IMR-90 (cell line): ENCODE measurements around the gene PTK7. TPM values are rescaled to one million over a fixed set of nuclear protein-coding genes. Genes with fewer than 3 reads are reported as not detected.
A peak's percentile ranks its signal among the peaks of the same experiment; 100 is the strongest.

Source experiments
- ATAC-seq: fragments of 200-7000 bp; cut with Tn5 transposase; 2 replicates; pipeline ENCODE4 v1.9.1; 2020; ENCODE audit warnings: low read depth, mild to moderate bottlenecking, moderate library complexity
- BruUV-seq: library from RNA; stranded (reverse); fragments of 400-500 nt; replicated peaks from 2 replicates; lab custom pipeline; 2021; lab: Mats Ljungman, UMichigan
- CTCF ChIA-PET: fragments of 300-600 bp; formaldehyde crosslinking; extraction: SDS; loops from one replicate; lab custom pipeline; 2021; ENCODE audit warnings: antibody characterized with exemption; lab: Yijun Ruan, JAX
- POLR2A ChIA-PET: fragments of 300-600 bp; sonication (Branson Sonifier 250); formaldehyde crosslinking; loops from one replicate; lab custom pipeline; 2022; ENCODE audit warnings: antibody characterized with exemption; ENCODE audit not compliant: unreplicated experiment; lab: Charles Lee
- DNase-seq: peaks from one replicate; pipeline ENCODE4 v3.0.0; 2013
- H2AFZ ChIP-seq: replicated peaks from 2 replicates; pipeline ENCODE3; 2013; ENCODE audit warnings: low read length, mild to moderate bottlenecking; ENCODE audit not compliant: poor library complexity
- H2AK5ac ChIP-seq: 2 replicates; pipeline ENCODE4 v1.6.1; 2013; ENCODE audit warnings: low read depth, low read length, inconsistent platforms
- H2AK9ac ChIP-seq: replicated peaks from 2 replicates; pipeline ENCODE3; 2013; ENCODE audit warnings: mild to moderate bottlenecking, low read depth, low read length, moderate library complexity; ENCODE audit not compliant: poor library complexity
- H2BK120ac ChIP-seq: 2 replicates; pipeline ENCODE4 v1.6.1; 2013; ENCODE audit warnings: low read depth, low read length, inconsistent platforms
- H2BK15ac ChIP-seq: 3 replicates; pipeline ENCODE4 v1.6.1; 2013; ENCODE audit warnings: low read depth, low read length, inconsistent platforms
- H2BK20ac ChIP-seq: 2 replicates; pipeline ENCODE4 v1.6.1; 2013; ENCODE audit warnings: low read depth, mild to moderate bottlenecking, inconsistent platforms, low read length, moderate library complexity
- H2BK5ac ChIP-seq: 2 replicates; pipeline ENCODE4 v1.6.1; 2013; ENCODE audit warnings: mild to moderate bottlenecking, low read depth, low read length, inconsistent platforms; ENCODE audit not compliant: poor library complexity, severe bottlenecking
- H3K14ac ChIP-seq: replicated peaks from 2 replicates; pipeline ENCODE4 v1.6.1; 2013; ENCODE audit warnings: low read depth, low read length, inconsistent platforms
- H3K18ac ChIP-seq: 2 replicates; pipeline ENCODE4 v1.6.1; 2013; ENCODE audit warnings: low read depth, low read length, control low read depth
- H3K23ac ChIP-seq: 2 replicates; pipeline ENCODE4 v1.6.1; 2013; ENCODE audit warnings: low read depth, low read length, inconsistent platforms
- H3K27ac ChIP-seq: 2 replicates; pipeline ENCODE4 v1.5.1; 2013; ENCODE audit warnings: mild to moderate bottlenecking, control low read depth, low read length; ENCODE audit not compliant: insufficient read depth
- H3K27me3 ChIP-seq: 2 replicates; pipeline ENCODE4 v1.6.1; 2013; ENCODE audit warnings: low read length; ENCODE audit not compliant: control insufficient read depth, insufficient read depth
- H3K36me3 ChIP-seq: 2 replicates; pipeline ENCODE4 v1.6.1; 2013; ENCODE audit warnings: low read length, mixed read lengths; ENCODE audit not compliant: control insufficient read depth, insufficient read depth
- H3K4ac ChIP-seq: 2 replicates; pipeline ENCODE4 v1.6.1; 2013; ENCODE audit warnings: low read depth, low read length, inconsistent platforms
- H3K4me1 ChIP-seq: 2 replicates; pipeline ENCODE4 v1.6.1; 2013; ENCODE audit warnings: low read length, mixed read lengths; ENCODE audit not compliant: control insufficient read depth, insufficient read depth
- H3K4me2 ChIP-seq: 2 replicates; pipeline ENCODE4 v1.6.1; 2013; ENCODE audit warnings: low read depth, mild to moderate bottlenecking, control low read depth, low read length, moderate library complexity
- H3K4me3 ChIP-seq: 2 replicates; pipeline ENCODE4 v1.5.1; 2013; ENCODE audit warnings: low read depth, mild to moderate bottlenecking, control low read depth, low read length, moderate library complexity; ENCODE audit not compliant: insufficient read depth
- H3K56ac ChIP-seq: 2 replicates; pipeline ENCODE4 v1.6.1; 2013; ENCODE audit warnings: low read length, inconsistent platforms; ENCODE audit not compliant: insufficient read depth; ENCODE audit errors: extremely low read depth
- H3K79me1 ChIP-seq, 2 experiments: 2 replicates each; pipeline ENCODE4 v1.6.1; 2013; ENCODE audit warnings: low read length in 2 of 2, inconsistent platforms in 1 of 2, low read depth in 1 of 2
- H3K9ac ChIP-seq: 2 replicates; pipeline ENCODE4 v1.6.1; 2013; ENCODE audit warnings: low read depth, low read length, control low read depth
- H3K9me1 ChIP-seq: 2 replicates; pipeline ENCODE4 v1.6.1; 2013; ENCODE audit warnings: low read length, inconsistent platforms; ENCODE audit not compliant: insufficient read depth
- H3K9me3 ChIP-seq: 2 replicates; pipeline ENCODE4 v1.6.1; 2013; ENCODE audit warnings: low read length; ENCODE audit not compliant: control insufficient read depth, insufficient read depth
- H4K20me1 ChIP-seq: 2 replicates; pipeline ENCODE4 v1.6.1; 2013; ENCODE audit warnings: low read length, inconsistent platforms; ENCODE audit not compliant: insufficient read depth
- H4K5ac ChIP-seq: 2 replicates; pipeline ENCODE4 v1.6.1; 2013; ENCODE audit warnings: mild to moderate bottlenecking, low read depth, low read length, control low read depth
- H4K8ac ChIP-seq, 2 experiments: 2 replicates each; pipeline ENCODE4 v1.6.1; 2013; ENCODE audit warnings: low read depth in 2 of 2, low read length in 2 of 2, control low read depth in 1 of 2, inconsistent platforms in 1 of 2
- H4K91ac ChIP-seq: 2 replicates; pipeline ENCODE4 v1.6.1; 2013; ENCODE audit warnings: low read depth, low read length, inconsistent platforms; ENCODE audit not compliant: insufficient read depth
- BHLHE40 ChIP-seq: fragments of 150-350 bp; IDR thresholded peaks from 2 replicates; pipeline ENCODE4 v1.6.1; 2016; ENCODE audit warnings: mild to moderate bottlenecking, low read depth, low read length
- FOS ChIP-seq: fragments of 150-350 bp; IDR thresholded peaks from 2 replicates; pipeline ENCODE4 v1.6.1; 2016; ENCODE audit warnings: low read depth, low read length
- MAFK ChIP-seq: IDR thresholded peaks from 2 replicates; pipeline ENCODE4 v1.6.1; 2012; ENCODE audit warnings: low read depth, low read length, improper control_type of control experiment
- MAZ ChIP-seq: IDR thresholded peaks from 2 replicates; pipeline ENCODE4 v1.6.1; 2012; ENCODE audit warnings: low read depth, mild to moderate bottlenecking, low read length, improper control_type of control experiment, moderate library complexity, borderline replicate concordance
- MXI1 ChIP-seq: IDR thresholded peaks from 2 replicates; pipeline ENCODE4 v1.6.1; 2012; ENCODE audit warnings: low read depth, mild to moderate bottlenecking, low read length, moderate library complexity, borderline replicate concordance
- POLR2A ChIP-seq: IDR thresholded peaks from 2 replicates; pipeline ENCODE4 v1.6.1; 2012; ENCODE audit warnings: mild to moderate bottlenecking, low read depth, low read length
- RAD21 ChIP-seq: IDR thresholded peaks from 2 replicates; pipeline ENCODE4 v1.6.1; 2012; ENCODE audit warnings: low read length, improper control_type of control experiment
- RFX5 ChIP-seq: IDR thresholded peaks from 2 replicates; pipeline ENCODE4 v1.8.0; 2012; ENCODE audit warnings: low read depth, mild to moderate bottlenecking, low read length, moderate library complexity
- SMC3 ChIP-seq: fragments of 150-350 bp; IDR thresholded peaks from 2 replicates; pipeline ENCODE4 v1.6.1; 2016; ENCODE audit warnings: low read depth, mild to moderate bottlenecking, antibody characterized with exemption, low read length, moderate library complexity
- WGBS, 2 experiments: methylation state at CpG; one replicate each; pipeline versions ENCODE4 v1.1.5 to v1.1.7; 2013; ENCODE audit warnings: missing lambda C conversion rate in 2 of 2; ENCODE audit not compliant: insufficient read length in 1 of 2; ENCODE audit errors: extremely low coverage in 2 of 2; 5-methylcytosine and 5-hydroxymethylcytosine counted together
- dilution Hi-C: fragments of 300-500 bp; cut with HindIII; formaldehyde crosslinking; loops from one replicate; pipeline ENCODE4 v1.14.3; 2018; ENCODE audit warnings: low sequenced_read_pairs; ENCODE audit not compliant: unreplicated experiment
- in situ Hi-C: fragments of 300-500 bp; cut with MboI; formaldehyde crosslinking; loops from 3 replicates; pipeline ENCODE4 v1.14.3; 2019; ENCODE audit warnings: low sequenced_read_pairs, inconsistent platforms, mixed read lengths
- intact Hi-C: fragments of 100-400 bp; cut with micrococcal nuclease; formaldehyde crosslinking; loops from 2 replicates; pipeline ENCODE4 v1.10.0; 2022
- polyA plus RNA-seq, 3 experiments: library from polyadenylated mRNA; depleted of rRNA; stranded (reverse); fragments of >200 nt; gene quantifications; 2 replicates each; pipeline ENCODE4 v1.2.3, GENCODE V29; 2012; ENCODE audit warnings: low replicate concordance in 1 of 3
- total RNA-seq: library from RNA; depleted of rRNA; stranded (reverse); fragments of >200 nt; gene quantifications from 2 replicates; pipeline ENCODE4 v1.2.3, GENCODE V29; 2012
- TF ChIP-seq, protein P1 (sequence below): conservative IDR thresholded peaks from 2 replicates; pipeline ENCODE4 v1.5.1; 2012; ENCODE audit warnings: mild to moderate bottlenecking, low read depth, low read length, improper control_type of control experiment
- TF ChIP-seq, protein P2 (sequence below): fragments of 150-350 bp; IDR thresholded peaks from 2 replicates; pipeline ENCODE4 v1.6.1; 2017; ENCODE audit warnings: mild to moderate bottlenecking, antibody characterized with exemption, low read length, low read depth
- TF ChIP-seq, protein P3 (sequence below): fragments of 150-350 bp; IDR thresholded peaks from 2 replicates; pipeline ENCODE4 v1.6.1; 2016; ENCODE audit warnings: low read depth, mild to moderate bottlenecking, low read length, moderate library complexity, borderline replicate concordance

PTK7 gene
- total and polyA plus RNA-seq, 2 of the 4 experiments (the other 2 are of a cell fraction), result 47.1 to 142 TPM

DNA sequence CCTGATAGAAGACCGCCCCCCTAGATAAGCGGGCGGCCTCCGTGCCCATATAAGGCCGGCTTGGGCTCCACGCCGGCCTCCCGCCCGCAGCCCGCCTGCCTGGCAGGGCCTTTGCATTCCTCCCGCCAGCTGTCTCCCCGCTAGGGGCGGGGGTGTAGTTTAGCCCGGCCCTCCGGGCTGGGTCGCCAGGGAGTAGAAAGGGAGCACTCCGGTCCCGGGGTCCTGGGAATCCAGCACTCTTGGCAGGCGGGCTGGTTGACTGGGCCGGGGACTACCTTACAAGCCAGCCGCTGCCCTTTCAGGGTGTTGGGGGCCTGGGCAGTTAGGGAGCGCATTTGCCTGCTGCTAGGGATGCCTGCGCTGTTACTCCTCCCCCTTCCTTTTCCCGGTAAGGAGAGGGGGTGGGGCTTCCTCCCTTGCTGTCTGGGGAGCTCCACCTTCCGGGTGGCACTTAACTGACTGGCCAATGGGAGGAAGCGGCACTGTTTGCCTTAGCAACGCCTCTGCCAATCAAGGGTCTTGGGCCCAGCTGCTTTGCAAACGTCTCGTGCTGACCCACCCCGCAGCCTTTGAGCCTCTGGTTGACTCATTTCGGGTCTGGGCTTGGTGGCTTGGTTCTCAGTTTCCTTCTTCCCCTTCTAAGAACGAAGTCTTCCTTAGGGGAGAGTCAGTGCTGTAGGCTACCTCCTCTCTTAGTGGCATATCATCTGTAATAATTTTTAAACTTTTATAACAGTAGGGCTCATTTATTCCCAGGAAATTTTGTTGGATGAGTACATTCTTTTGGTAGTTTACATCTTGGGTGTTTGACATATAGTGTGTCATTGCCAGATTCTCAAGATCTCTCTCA lies 98.4 kb downstream of the PTK7 start:
- ChIA-PET POLR2A (interaction anchor here (0.8 to 1.0 kb wide), 2 partner anchors 121 to 160 kb away, joined by 3 to 4 read pairs; partner anchors contain the start of genes CUL7, KLHDC3 and MEA1), CTCF (interaction anchor here (1.1 kb wide), 1 partner anchor 31 kb away, joined by 5 read pairs; no protein-coding TSS in a partner anchor)
- no peaks in the 10 kb centered on the region for H3K27me3 ChIP-seq
- H4K20me1 ChIP-seq, result peaks cover 40% of the 10 kb centered on the region
- H2BK120ac ChIP-seq, result peak overlapping the region; percentile 97; the same call in 1 of the 2 replicates
- peaks cover 15% of the 10 kb centered on the region for H3K9me1 ChIP-seq
- H3K9me3 ChIP-seq, result no peaks in the 10 kb centered on the region
- DNase-seq (peak; percentile 99), ATAC-seq (peak; percentile 67)
- H4K91ac ChIP-seq, result peak overlapping the region; percentile 100
- H3K27ac ChIP-seq, result peak overlapping the region; percentile 97
- H3K4me3 ChIP-seq, result peak overlapping the region; percentile 73
- H3K4ac ChIP-seq, result peak overlapping the region; percentile 100
- H4K5ac ChIP-seq, result peak overlapping the region; percentile 46; the same call in 1 of the 2 replicates
- peak overlapping the region; percentile 86 to 97 for H4K8ac ChIP-seq
- peaks cover 15% of the 10 kb centered on the region for H3K4me1 ChIP-seq
- H3K56ac ChIP-seq, result peak overlapping the region; percentile 96
- no TSS peak for BruUV-seq
- H2AK9ac ChIP-seq, result peak overlapping the region; percentile 86
- peak overlapping the region; percentile 99 for H3K14ac ChIP-seq
- peaks cover 36% of the 10 kb centered on the region for H3K36me3 ChIP-seq
- dilution Hi-C loops (no loop called here), in situ Hi-C loops (no loop called here), intact Hi-C loops (no loop called here)
- H3K79me1 ChIP-seq, result peaks cover 20 to 53% of the 10 kb centered on the region in 2 experiments
- peak overlapping the region; percentile 99 for H3K9ac ChIP-seq
- peak overlapping the region; percentile 100; the same call in 2 of the 3 replicates for H2BK15ac ChIP-seq
- no peak overlapping the region for H2BK20ac ChIP-seq
- 0% methylated on average over 4 of the region's 32 CpGs; no CpG with 5 or more reads in 1 of the 2 experiments for WGBS, 2 experiments
- peak overlapping the region; percentile 97 for H2BK5ac ChIP-seq
- peak overlapping the region; percentile 97 for H2AFZ ChIP-seq
- peak overlapping the region; percentile 81 for H3K18ac ChIP-seq
- H3K23ac ChIP-seq, result peak overlapping the region; percentile 97
- peak overlapping the region; percentile 84 for H3K4me2 ChIP-seq
- H2AK5ac ChIP-seq, result peak overlapping the region; percentile 100
- TF ChIP-seq RFX5, result no peak
- TF ChIP-seq, protein P1, sequence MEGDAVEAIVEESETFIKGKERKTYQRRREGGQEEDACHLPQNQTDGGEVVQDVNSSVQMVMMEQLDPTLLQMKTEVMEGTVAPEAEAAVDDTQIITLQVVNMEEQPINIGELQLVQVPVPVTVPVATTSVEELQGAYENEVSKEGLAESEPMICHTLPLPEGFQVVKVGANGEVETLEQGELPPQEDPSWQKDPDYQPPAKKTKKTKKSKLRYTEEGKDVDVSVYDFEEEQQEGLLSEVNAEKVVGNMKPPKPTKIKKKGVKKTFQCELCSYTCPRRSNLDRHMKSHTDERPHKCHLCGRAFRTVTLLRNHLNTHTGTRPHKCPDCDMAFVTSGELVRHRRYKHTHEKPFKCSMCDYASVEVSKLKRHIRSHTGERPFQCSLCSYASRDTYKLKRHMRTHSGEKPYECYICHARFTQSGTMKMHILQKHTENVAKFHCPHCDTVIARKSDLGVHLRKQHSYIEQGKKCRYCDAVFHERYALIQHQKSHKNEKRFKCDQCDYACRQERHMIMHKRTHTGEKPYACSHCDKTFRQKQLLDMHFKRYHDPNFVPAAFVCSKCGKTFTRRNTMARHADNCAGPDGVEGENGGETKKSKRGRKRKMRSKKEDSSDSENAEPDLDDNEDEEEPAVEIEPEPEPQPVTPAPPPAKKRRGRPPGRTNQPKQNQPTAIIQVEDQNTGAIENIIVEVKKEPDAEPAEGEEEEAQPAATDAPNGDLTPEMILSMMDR, result no peak; the same call in 1 of the 2 replicates
- TF ChIP-seq MAZ, result peak; percentile 93; the same call in 1 of the 2 replicates
- TF ChIP-seq POLR2A, result peak; percentile 84
- no peak for TF ChIP-seq RAD21
- no peak for TF ChIP-seq MAFK
- TF ChIP-seq, protein P2, sequence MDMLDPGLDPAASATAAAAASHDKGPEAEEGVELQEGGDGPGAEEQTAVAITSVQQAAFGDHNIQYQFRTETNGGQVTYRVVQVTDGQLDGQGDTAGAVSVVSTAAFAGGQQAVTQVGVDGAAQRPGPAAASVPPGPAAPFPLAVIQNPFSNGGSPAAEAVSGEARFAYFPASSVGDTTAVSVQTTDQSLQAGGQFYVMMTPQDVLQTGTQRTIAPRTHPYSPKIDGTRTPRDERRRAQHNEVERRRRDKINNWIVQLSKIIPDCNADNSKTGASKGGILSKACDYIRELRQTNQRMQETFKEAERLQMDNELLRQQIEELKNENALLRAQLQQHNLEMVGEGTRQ, result peak; percentile 23
- peak; percentile 91; the same call in 1 of the 2 replicates for TF ChIP-seq FOS
- TF ChIP-seq, protein P3, sequence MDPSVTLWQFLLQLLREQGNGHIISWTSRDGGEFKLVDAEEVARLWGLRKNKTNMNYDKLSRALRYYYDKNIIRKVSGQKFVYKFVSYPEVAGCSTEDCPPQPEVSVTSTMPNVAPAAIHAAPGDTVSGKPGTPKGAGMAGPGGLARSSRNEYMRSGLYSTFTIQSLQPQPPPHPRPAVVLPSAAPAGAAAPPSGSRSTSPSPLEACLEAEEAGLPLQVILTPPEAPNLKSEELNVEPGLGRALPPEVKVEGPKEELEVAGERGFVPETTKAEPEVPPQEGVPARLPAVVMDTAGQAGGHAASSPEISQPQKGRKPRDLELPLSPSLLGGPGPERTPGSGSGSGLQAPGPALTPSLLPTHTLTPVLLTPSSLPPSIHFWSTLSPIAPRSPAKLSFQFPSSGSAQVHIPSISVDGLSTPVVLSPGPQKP, result 0 out of 2 replicates have a peak, but pooled peaks have one; percentile 41
- peak; percentile 78; the same call in 1 of the 2 replicates for TF ChIP-seq MXI1
- TF ChIP-seq BHLHE40, result peak; percentile 99
- no peak for TF ChIP-seq SMC3
